Epidermal melanocyte (primary cell): Measurements from ENCODE around the gene CNTN6.
"Not testable (repeated sequence)": the region's sequence is repeated elsewhere in the genome, so short reads cannot be mapped to it uniquely, and the experiment has no call there.

Experiments
- DNase-seq: peaks from one replicate; pipeline ENCODE4 v3.0.0; 2011; ENCODE audit warnings: low spot score; ENCODE audit not compliant: insufficient read length

Gene CNTN6

GRCh38 chr3:1275495-1275894 is 182.7 kb downstream of the CNTN6 start:
- no peak for DNase-seq

GRCh38 chr3:1287815-1288214 is 195.0 kb downstream of the CNTN6 start:
- no peak for DNase-seq

GRCh38 chr3:1288805-1289494 is 196.1 kb downstream of the CNTN6 start:
- DNase-seq, result no peak

GRCh38 chr3:1292571-1293071 is 199.8 kb downstream of the CNTN6 start:
- DNase-seq, result no peak

GRCh38 chr3:1294586-1294985 is 201.8 kb downstream of the CNTN6 start:
- DNase-seq, result no peak

GRCh38 chr3:1318296-1319005 is 225.6 kb downstream of the CNTN6 start:
- DNase-seq, result no peak

GRCh38 chr3:1326546-1326945 is 233.7 kb downstream of the CNTN6 start:
- no peak for DNase-seq

- DNase-seq, result no peak
Measured at GRCh38 chr3:1330107-1330506, 237.3 kb downstream of the CNTN6 start.

- no peak for DNase-seq
Measured at GRCh38 chr3:1346386-1346785, 253.6 kb downstream of the CNTN6 start.

- DNase-seq, result no peak
Measured at GRCh38 chr3:1348547-1348946, 255.7 kb downstream of the CNTN6 start.

GRCh38 chr3:1350885-1351284 is 258.1 kb downstream of the CNTN6 start:
- DNase-seq, result no peak

- no peak for DNase-seq
Measured at GRCh38 chr3:1355691-1356090, 262.9 kb downstream of the CNTN6 start.

- DNase-seq, result no peak
Measured at GRCh38 chr3:1356101-1356500, 263.3 kb downstream of the CNTN6 start.

GRCh38 chr3:1365528-1365927 is 272.7 kb downstream of the CNTN6 start:
- no peak for DNase-seq

GRCh38 chr3:1374471-1374870 is 281.6 kb downstream of the CNTN6 start:
- no peak for DNase-seq

- DNase-seq, result no peak
Measured at GRCh38 chr3:1375145-1375544, 282.3 kb downstream of the CNTN6 start.

- DNase-seq, result no peak
Measured at GRCh38 chr3:1380926-1381646, 288.3 kb downstream of the CNTN6 start.

- DNase-seq, result no peak
Measured at GRCh38 chr3:1381647-1382036, 288.8 kb downstream of the CNTN6 start.

GRCh38 chr3:1387396-1387905 is 294.6 kb downstream of the CNTN6 start:
- not testable (repeated sequence) for DNase-seq

- no peak for DNase-seq
Measured at GRCh38 chr3:1394188-1394587, 301.4 kb downstream of the CNTN6 start.

- no peak for DNase-seq
Measured at GRCh38 chr3:1400571-1400970, 307.7 kb downstream of the CNTN6 start.
